ENCODE measurements around the gene ACSL4.

GRCh38 chrX:109658391-109658790, 74.7 kb downstream of the ACSL4 start:
- TF ChIP-seq, protein P1, sequence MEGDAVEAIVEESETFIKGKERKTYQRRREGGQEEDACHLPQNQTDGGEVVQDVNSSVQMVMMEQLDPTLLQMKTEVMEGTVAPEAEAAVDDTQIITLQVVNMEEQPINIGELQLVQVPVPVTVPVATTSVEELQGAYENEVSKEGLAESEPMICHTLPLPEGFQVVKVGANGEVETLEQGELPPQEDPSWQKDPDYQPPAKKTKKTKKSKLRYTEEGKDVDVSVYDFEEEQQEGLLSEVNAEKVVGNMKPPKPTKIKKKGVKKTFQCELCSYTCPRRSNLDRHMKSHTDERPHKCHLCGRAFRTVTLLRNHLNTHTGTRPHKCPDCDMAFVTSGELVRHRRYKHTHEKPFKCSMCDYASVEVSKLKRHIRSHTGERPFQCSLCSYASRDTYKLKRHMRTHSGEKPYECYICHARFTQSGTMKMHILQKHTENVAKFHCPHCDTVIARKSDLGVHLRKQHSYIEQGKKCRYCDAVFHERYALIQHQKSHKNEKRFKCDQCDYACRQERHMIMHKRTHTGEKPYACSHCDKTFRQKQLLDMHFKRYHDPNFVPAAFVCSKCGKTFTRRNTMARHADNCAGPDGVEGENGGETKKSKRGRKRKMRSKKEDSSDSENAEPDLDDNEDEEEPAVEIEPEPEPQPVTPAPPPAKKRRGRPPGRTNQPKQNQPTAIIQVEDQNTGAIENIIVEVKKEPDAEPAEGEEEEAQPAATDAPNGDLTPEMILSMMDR (IDR thresholded peaks at IDR 0.05): no peak
- TF ChIP-seq POLR2AphosphoS5 (IDR thresholded peaks at IDR 0.05): no peak
